RWPE2 (cell line): Measurements from ENCODE around the gene STIP1.

Experiments
- ATAC-seq: fragments of 200-7000 bp; cut with Tn5 transposase; 3 replicates; pipeline ENCODE4 v1.9.1; 2021; ENCODE audit warnings: low read depth
- DNase-seq: peaks from one replicate; pipeline ENCODE4 v3.0.0-alpha.2; 2020; ENCODE audit warnings: low spot score
- H3K27ac ChIP-seq: fragments of 450-650 bp; 2 replicates; pipeline ENCODE4 v1.5.1; 2017; ENCODE audit warnings: mild to moderate bottlenecking; ENCODE audit not compliant: poor library complexity, severe bottlenecking
- H3K27me3 ChIP-seq: fragments of 250-450 bp; sonication (Bioruptor Pico); 2 replicates; pipeline ENCODE4 v1.5.1; 2021; ENCODE audit warnings: mild to moderate bottlenecking, moderate library complexity; ENCODE audit not compliant: insufficient read depth, poor library complexity, severe bottlenecking
- H3K36me3 ChIP-seq: fragments of 250-450 bp; sonication (Bioruptor Pico); 2 replicates; pipeline ENCODE4 v1.5.1; 2020; ENCODE audit warnings: low read depth, mild to moderate bottlenecking, moderate library complexity
- H3K4me1 ChIP-seq: fragments of 250-450 bp; sonication (Bioruptor Pico); 2 replicates; pipeline ENCODE4 v1.5.1; 2021; ENCODE audit warnings: mild to moderate bottlenecking, moderate library complexity; ENCODE audit not compliant: insufficient read depth, poor library complexity, severe bottlenecking
- H3K4me3 ChIP-seq: fragments of 250-450 bp; sonication (Bioruptor Pico); 2 replicates; pipeline ENCODE4 v1.5.1; 2021; ENCODE audit warnings: mild to moderate bottlenecking, moderate library complexity; ENCODE audit not compliant: severe bottlenecking
- H3K9me3 ChIP-seq: fragments of 250-450 bp; sonication (Bioruptor Pico); 2 replicates; pipeline ENCODE4 v1.5.1; 2021; ENCODE audit warnings: mild to moderate bottlenecking, moderate library complexity; ENCODE audit not compliant: severe bottlenecking
- CTCF ChIP-seq: fragments of 450-650 bp; IDR thresholded peaks from one replicate; pipeline ENCODE4 v1.5.1; 2017; ENCODE audit warnings: mild to moderate bottlenecking, moderate library complexity; ENCODE audit not compliant: poor library complexity, severe bottlenecking

Gene STIP1

GRCh38 chr11:64243236-64243854 lies 57.4 kb downstream of the STIP1 start:
- peak overlapping the region; percentile 98 for H3K27ac ChIP-seq
- no peaks in the 10 kb centered on the region for H3K27me3 ChIP-seq
- peaks cover 14% of the 10 kb centered on the region for H3K4me1 ChIP-seq
- no peak overlapping the region for H3K4me3 ChIP-seq
- peaks cover 36% of the 10 kb centered on the region for H3K36me3 ChIP-seq
- no peak for TF ChIP-seq CTCF
- no peaks in the 10 kb centered on the region for H3K9me3 ChIP-seq
- ATAC-seq, result no peak
- no peak for DNase-seq

GRCh38 chr11:64244107-64244506 lies 58.1 kb downstream of the STIP1 start:
- peaks cover 14% of the 10 kb centered on the region for H3K4me1 ChIP-seq
- DNase-seq (no peak), ATAC-seq (no peak)
- peaks cover 30% of the 10 kb centered on the region for H3K36me3 ChIP-seq
- TF ChIP-seq CTCF, result no peak
- no peak overlapping the region for H3K4me3 ChIP-seq
- peak overlapping the region; percentile 98 for H3K27ac ChIP-seq
- H3K27me3 ChIP-seq, result no peaks in the 10 kb centered on the region
- no peaks in the 10 kb centered on the region for H3K9me3 ChIP-seq

- TF ChIP-seq CTCF, result no peak
- Histone ChIP-seq H3K9me3 (no peaks in the 10 kb centered on the region), H3K4me1 (peaks cover 9% of the 10 kb centered on the region), H3K4me3 (peak overlapping the region; percentile 76), H3K27ac (peak overlapping the region; percentile 98), H3K36me3 (peaks cover 30% of the 10 kb centered on the region), H3K27me3 (no peaks in the 10 kb centered on the region)
- no peak for ATAC-seq
- no peak for DNase-seq
These were observed 59.0 kb downstream of the STIP1 start for GRCh38 chr11:64244966-64245365.

- ATAC-seq, result no peak
- Histone ChIP-seq H3K4me1 (peaks cover 5% of the 10 kb centered on the region), H3K36me3 (peaks cover 30% of the 10 kb centered on the region), H3K4me3 (peak overlapping the region; percentile 76), H3K27ac (peak overlapping the region; percentile 98), H3K27me3 (no peaks in the 10 kb centered on the region), H3K9me3 (no peaks in the 10 kb centered on the region)
- no peak for DNase-seq
- TF ChIP-seq CTCF, result no peak
These were observed 59.4 kb downstream of the STIP1 start for GRCh38 chr11:64245401-64245796.
